ENCODE measurements around the gene SIGLEC9. TPM values are rescaled to one million over a fixed set of nuclear protein-coding genes. Genes with fewer than 3 reads are reported as not detected.

The SIGLEC9 gene
- total and polyA plus RNA-seq, 8 donors = 0.19 to 4.1 (median 0.91) TPM

GRCh38 chr19:51079481-51080110 lies 45.1 kb upstream of the SIGLEC9 start:
- H3K9me3 ChIP-seq = no peaks in the 10 kb centered on the region
- no peaks in the 10 kb centered on the region for H3K36me3 ChIP-seq
- 69 to 70% methylated on average over 27 of the region's 27 CpGs for WGBS, 2 donors
- DNase-seq (peak in 5 of 6 donors; percentile 68 to 93 (median 80)), FAIRE-seq (no peak), ATAC-seq (peak; percentile 41 to 83 (median 68))
- intact Hi-C loops (cut with DNase I) = no loop called here
- no peak overlapping the region for H3K27ac ChIP-seq
- H3K4me1 ChIP-seq = no peaks in the 10 kb centered on the region
- no peak overlapping the region for H3K4me3 ChIP-seq
- TF ChIP-seq, protein P1, sequence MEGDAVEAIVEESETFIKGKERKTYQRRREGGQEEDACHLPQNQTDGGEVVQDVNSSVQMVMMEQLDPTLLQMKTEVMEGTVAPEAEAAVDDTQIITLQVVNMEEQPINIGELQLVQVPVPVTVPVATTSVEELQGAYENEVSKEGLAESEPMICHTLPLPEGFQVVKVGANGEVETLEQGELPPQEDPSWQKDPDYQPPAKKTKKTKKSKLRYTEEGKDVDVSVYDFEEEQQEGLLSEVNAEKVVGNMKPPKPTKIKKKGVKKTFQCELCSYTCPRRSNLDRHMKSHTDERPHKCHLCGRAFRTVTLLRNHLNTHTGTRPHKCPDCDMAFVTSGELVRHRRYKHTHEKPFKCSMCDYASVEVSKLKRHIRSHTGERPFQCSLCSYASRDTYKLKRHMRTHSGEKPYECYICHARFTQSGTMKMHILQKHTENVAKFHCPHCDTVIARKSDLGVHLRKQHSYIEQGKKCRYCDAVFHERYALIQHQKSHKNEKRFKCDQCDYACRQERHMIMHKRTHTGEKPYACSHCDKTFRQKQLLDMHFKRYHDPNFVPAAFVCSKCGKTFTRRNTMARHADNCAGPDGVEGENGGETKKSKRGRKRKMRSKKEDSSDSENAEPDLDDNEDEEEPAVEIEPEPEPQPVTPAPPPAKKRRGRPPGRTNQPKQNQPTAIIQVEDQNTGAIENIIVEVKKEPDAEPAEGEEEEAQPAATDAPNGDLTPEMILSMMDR (IDR thresholded peaks at IDR 0.05) = no peak
- no peaks in the 10 kb centered on the region for H3K27me3 ChIP-seq

GRCh38 chr19:51081476-51081875 lies 43.2 kb upstream of the SIGLEC9 start:
- 91 to 93% methylated on average over 14 of the region's 14 CpGs for WGBS, 2 donors
- intact Hi-C loops (cut with DNase I) = no loop called here
- H3K36me3 ChIP-seq = no peaks in the 10 kb centered on the region
- H3K27me3 ChIP-seq = no peaks in the 10 kb centered on the region
- FAIRE-seq = no peak
- TF ChIP-seq, protein P1 (IDR thresholded peaks at IDR 0.05) = no peak
- H3K9me3 ChIP-seq = no peaks in the 10 kb centered on the region
- H3K27ac ChIP-seq = no peak overlapping the region
- DNase-seq = no peak
- no peak for ATAC-seq
- peaks cover 6 to 8% (median 7%) of the 10 kb centered on the region in 3 donors for H3K4me1 ChIP-seq
- no peak overlapping the region for H3K4me3 ChIP-seq

DNA sequence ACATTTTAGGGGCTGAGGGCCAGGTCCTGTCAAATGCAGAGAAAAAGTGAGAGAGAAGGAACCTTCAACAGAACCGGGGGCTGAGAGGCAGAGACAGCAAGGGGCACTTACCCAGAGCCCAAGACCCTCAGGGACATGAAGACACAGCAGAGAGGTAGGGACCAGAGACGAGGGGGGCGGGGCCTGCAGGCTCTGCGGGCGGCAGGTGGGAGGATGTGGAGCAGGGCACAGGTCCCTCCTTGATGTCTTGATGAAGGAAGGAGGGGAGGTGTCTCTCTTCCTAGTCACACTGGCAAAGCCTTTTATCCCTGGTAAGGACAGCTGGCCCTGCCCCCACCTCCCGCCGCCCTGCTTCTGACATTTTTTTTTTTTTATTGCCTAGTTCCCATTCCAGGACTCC lies 42.1 kb upstream of the SIGLEC9 start, which contains the start of gene KLK14:
Gene KLK14, minus strand, starts transcription at position 277 of the 400 bp plus-strand sequence. Its CDS starts 273 bp downstream, at position 4.
- Histone ChIP-seq H3K4me1 (peaks cover 6 to 8% (median 7%) of the 10 kb centered on the region in 3 donors), H3K27ac (no peak within 1 kb of the TSS), H3K27me3 (no peaks in the 10 kb centered on the region), H3K9me3 (no peaks in the 10 kb centered on the region), H3K4me3 (no peak within 1 kb of the TSS), H3K36me3 (no peaks in the 10 kb centered on the region)
- ATAC-seq (no peak), DNase-seq (no peak), FAIRE-seq (no peak)
- intact Hi-C loops (cut with DNase I) = no loop called here
- TF ChIP-seq, protein P1 (IDR thresholded peaks at IDR 0.05) = no peak
- 54 to 68% methylated on average over 7 of the region's 7 CpGs for WGBS, 2 donors

DNA sequence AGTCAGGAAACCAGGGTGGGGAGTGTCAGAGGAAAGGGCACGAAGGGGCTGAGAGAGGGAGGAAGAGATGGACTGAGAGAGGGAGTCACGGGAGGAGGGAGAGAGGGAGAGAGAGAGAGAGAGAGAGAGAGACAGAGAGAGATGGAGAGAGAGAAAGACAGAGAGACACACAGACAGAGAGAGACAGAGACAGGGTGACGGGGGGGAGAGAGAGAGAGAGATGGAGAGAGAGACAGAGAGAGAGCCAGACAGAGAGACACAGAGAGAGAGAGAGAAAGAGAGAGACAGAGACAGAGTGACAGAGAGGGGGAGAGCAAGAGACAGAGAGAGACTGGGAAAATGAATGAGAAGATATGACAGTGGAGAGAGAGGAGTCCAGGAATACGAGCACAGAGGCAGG lies 41.5 kb upstream of the SIGLEC9 start:
- ATAC-seq = no peak
- no peak for FAIRE-seq
- intact Hi-C loops (cut with DNase I) = no loop called here

More for the DNA sequence above, 41.5 kb upstream of the SIGLEC9 start:
- no peak overlapping the region for H3K27ac ChIP-seq
- no peaks in the 10 kb centered on the region for H3K27me3 ChIP-seq
- no peaks in the 10 kb centered on the region for H3K36me3 ChIP-seq
- no peak overlapping the region for H3K4me3 ChIP-seq
- no peak for DNase-seq
- H3K9me3 ChIP-seq = no peaks in the 10 kb centered on the region
- WGBS, 2 donors = 64 to 65% methylated on average over 4 of the region's 4 CpGs
- H3K4me1 ChIP-seq = peaks cover 6 to 8% (median 7%) of the 10 kb centered on the region in 3 donors
- TF ChIP-seq, protein P1 (IDR thresholded peaks at IDR 0.05) = no peak
